GM18873 (cell line): ENCODE data around the gene HEATR5B.
"Not testable (repeated sequence)": the region's sequence is repeated elsewhere in the genome, so short reads cannot be mapped to it uniquely, and the experiment has no call there.

Experiments
- ATAC-seq: cut with Tn5 transposase; IDR thresholded peaks from one replicate; pipeline ENCODE4 v1.9.1; 2021; ENCODE audit warnings: mild to moderate bottlenecking, moderate library complexity, moderate number of reproducible peaks; ENCODE audit not compliant: unreplicated experiment, low FRiP score

The HEATR5B gene

GRCh38 chr2:36952748-36953197 is 131.4 kb downstream of the HEATR5B start:
- no peak for ATAC-seq

- ATAC-seq: no peak
Observed at GRCh38 chr2:36951574-36951973, 132.6 kb downstream of the HEATR5B start.

- ATAC-seq: no peak
Observed at GRCh38 chr2:36951027-36951518, 133.1 kb downstream of the HEATR5B start.

- ATAC-seq: no peak
Observed at GRCh38 chr2:36949845-36950244, 134.3 kb downstream of the HEATR5B start.

- not testable (repeated sequence) for ATAC-seq
Observed at GRCh38 chr2:36945240-36945639, 138.9 kb downstream of the HEATR5B start.

- ATAC-seq: no peak
Observed at GRCh38 chr2:36941867-36942266, 142.3 kb downstream of the HEATR5B start.

- not testable (repeated sequence) for ATAC-seq
Observed at GRCh38 chr2:36936526-36936925, 147.6 kb downstream of the HEATR5B start.

- ATAC-seq: not testable (repeated sequence)
Observed at GRCh38 chr2:36931688-36932087, 152.5 kb downstream of the HEATR5B start.
